Endothelial cell of umbilical vein (primary cell): ENCODE measurements around the gene C19orf33.

Source experiments
- EZH2 ChIP-seq: IDR thresholded peaks from 2 replicates; pipeline ENCODE4 v1.6.1; 2012; ENCODE audit warnings: borderline replicate concordance, low read depth, mild to moderate bottlenecking, moderate library complexity, low read length, inconsistent platforms; ENCODE audit not compliant: severe bottlenecking
- JUN ChIP-seq: IDR thresholded peaks from 2 replicates; pipeline ENCODE4 v1.6.1; 2011; ENCODE audit warnings: borderline replicate concordance, low read depth; ENCODE audit not compliant: insufficient read length, insufficient read depth
- POLR2A ChIP-seq: IDR thresholded peaks from 2 replicates; pipeline ENCODE4 v1.6.1; 2012; ENCODE audit warnings: low read depth, mild to moderate bottlenecking, control low read depth, low read length
- POLR2AphosphoS5 ChIP-seq: IDR thresholded peaks from 2 replicates; pipeline ENCODE4 v1.6.1; 2012; ENCODE audit warnings: low read depth, mild to moderate bottlenecking, control low read depth, low read length, moderate library complexity; ENCODE audit not compliant: insufficient read depth
- TF ChIP-seq, protein P1 (sequence below), 2 donors: IDR thresholded peaks; 1 replicate in 1 of 2; 2 replicates in 1 of 2; pipeline ENCODE4 v1.5.1; 2011; ENCODE audit warnings: low read length in 2 of 2, mild to moderate bottlenecking in 2 of 2, moderate library complexity in 2 of 2, control low read depth in 1 of 2, inconsistent platforms in 1 of 2, low read depth in 1 of 2; ENCODE audit not compliant: insufficient read depth in 1 of 2; ENCODE audit errors: extremely low read depth in 1 of 2

DNA sequence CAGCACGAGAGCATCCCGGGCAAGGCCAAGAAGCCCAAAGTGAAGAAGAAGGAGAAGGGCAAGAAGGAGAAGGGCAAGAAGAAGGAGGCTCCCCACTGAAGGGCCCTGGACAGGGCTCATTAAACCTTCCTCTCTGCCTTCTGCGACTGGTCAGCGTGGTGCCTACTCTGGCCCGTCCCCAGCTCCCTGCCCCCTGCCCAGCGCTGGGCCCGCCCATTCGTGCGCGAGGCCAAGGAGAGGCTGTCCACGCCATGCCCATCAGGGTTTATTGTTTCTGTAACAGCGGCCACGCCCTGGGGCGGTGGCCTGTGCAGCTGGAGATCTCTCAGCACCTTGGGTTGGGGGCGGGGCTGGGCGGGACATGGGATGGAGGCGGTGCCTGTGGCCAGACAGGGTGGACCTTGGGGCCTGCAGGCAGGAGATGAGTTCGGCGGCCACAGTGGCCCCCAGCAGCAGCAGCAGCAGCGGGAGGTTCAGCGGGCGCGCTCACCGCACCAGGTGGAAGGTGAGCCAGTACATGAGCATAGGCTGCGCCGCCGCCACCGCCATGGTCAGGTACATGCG, 897 bp downstream of the C19orf33 start:
- TF ChIP-seq POLR2A (peak; percentile 46), EZH2 (no peak), POLR2AphosphoS5 (peak; percentile 36), JUN (no peak)
- TF ChIP-seq, protein P1, sequence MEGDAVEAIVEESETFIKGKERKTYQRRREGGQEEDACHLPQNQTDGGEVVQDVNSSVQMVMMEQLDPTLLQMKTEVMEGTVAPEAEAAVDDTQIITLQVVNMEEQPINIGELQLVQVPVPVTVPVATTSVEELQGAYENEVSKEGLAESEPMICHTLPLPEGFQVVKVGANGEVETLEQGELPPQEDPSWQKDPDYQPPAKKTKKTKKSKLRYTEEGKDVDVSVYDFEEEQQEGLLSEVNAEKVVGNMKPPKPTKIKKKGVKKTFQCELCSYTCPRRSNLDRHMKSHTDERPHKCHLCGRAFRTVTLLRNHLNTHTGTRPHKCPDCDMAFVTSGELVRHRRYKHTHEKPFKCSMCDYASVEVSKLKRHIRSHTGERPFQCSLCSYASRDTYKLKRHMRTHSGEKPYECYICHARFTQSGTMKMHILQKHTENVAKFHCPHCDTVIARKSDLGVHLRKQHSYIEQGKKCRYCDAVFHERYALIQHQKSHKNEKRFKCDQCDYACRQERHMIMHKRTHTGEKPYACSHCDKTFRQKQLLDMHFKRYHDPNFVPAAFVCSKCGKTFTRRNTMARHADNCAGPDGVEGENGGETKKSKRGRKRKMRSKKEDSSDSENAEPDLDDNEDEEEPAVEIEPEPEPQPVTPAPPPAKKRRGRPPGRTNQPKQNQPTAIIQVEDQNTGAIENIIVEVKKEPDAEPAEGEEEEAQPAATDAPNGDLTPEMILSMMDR (IDR thresholded peaks at IDR 0.05; ENCODE audit: extremely low read depth in 1 of 2, insufficient read depth in 1 of 2, low read depth in 1 of 2, low read length in 2 of 2): no peak
